HepG2 (cell line): Measurements from ENCODE around the gene WIF1. TPM values are rescaled to one million over a fixed set of nuclear protein-coding genes. Genes with fewer than 3 reads are reported as not detected.

Experiments used
- AGO1 ChIP-seq: fragments of 200-400 bp; formaldehyde crosslinking; IDR thresholded peaks from 2 replicates; pipeline ENCODE4 v1.6.1; 2017; ENCODE audit warnings: mild to moderate bottlenecking, low read depth, low read length, moderate library complexity; ENCODE audit not compliant: poor library complexity, severe bottlenecking
- FOXK1 ChIP-seq: sonication (generic); formaldehyde crosslinking; IDR thresholded peaks from 2 replicates; pipeline ENCODE4 v1.4.0; 2020; ENCODE audit warnings: low read depth, missing genetic modification reagents, borderline replicate concordance
- HMG20B ChIP-seq: conservative IDR thresholded peaks from 2 replicates; pipeline ENCODE4 v1.6.1; 2016; ENCODE audit warnings: missing genetic modification reagents, missing compliant biosample characterization
- IRF2 ChIP-seq: IDR thresholded peaks from 2 replicates; pipeline ENCODE4 v1.6.1; 2018; ENCODE audit warnings: missing genetic modification reagents, missing compliant biosample characterization
- KAT8 ChIP-seq: IDR thresholded peaks from 2 replicates; pipeline ENCODE4 v1.6.1; 2016; ENCODE audit warnings: missing genetic modification reagents, missing compliant biosample characterization
- POLR2G ChIP-seq: fragments of 200-400 bp; formaldehyde crosslinking; IDR thresholded peaks from 2 replicates; pipeline ENCODE4 v1.6.1; 2018; ENCODE audit warnings: mild to moderate bottlenecking, low read depth, low read length, moderate library complexity
- PTBP1 ChIP-seq: fragments of 200-400 bp; formaldehyde crosslinking; IDR thresholded peaks from 2 replicates; pipeline ENCODE4 v1.6.1; 2018; ENCODE audit warnings: low read length, low read depth; ENCODE audit not compliant: poor library complexity, severe bottlenecking
- RNF2 ChIP-seq: fragments of 450-650 bp; conservative IDR thresholded peaks from 2 replicates; pipeline ENCODE4 v1.6.1; 2016; ENCODE audit warnings: low read depth
- SRF ChIP-seq: IDR thresholded peaks from 2 replicates; pipeline ENCODE4 v1.6.1; 2011; ENCODE audit warnings: mild to moderate bottlenecking, low read depth, low read length, moderate library complexity
- ZBED4 ChIP-seq: sonication (generic); formaldehyde crosslinking; IDR thresholded peaks from 2 replicates; pipeline ENCODE4 v1.4.0; 2020; ENCODE audit warnings: missing genetic modification reagents, borderline replicate concordance
- ZNF496 ChIP-seq: sonication (generic); formaldehyde crosslinking; IDR thresholded peaks from 2 replicates; pipeline ENCODE4 v1.8.1; 2023; ENCODE audit warnings: mild to moderate bottlenecking, moderate library complexity, missing genetic modification reagents; ENCODE audit not compliant: insufficient replicate concordance
- ZNF556 ChIP-seq: sonication (generic); formaldehyde crosslinking; IDR thresholded peaks from 2 replicates; pipeline ENCODE4 v1.4.0; 2020; ENCODE audit warnings: mild to moderate bottlenecking, missing genetic modification reagents, borderline replicate concordance
- ZNF563 ChIP-seq: sonication (generic); formaldehyde crosslinking; IDR thresholded peaks from 2 replicates; pipeline ENCODE4 v1.8.0; 2022; ENCODE audit warnings: mild to moderate bottlenecking, moderate library complexity, missing genetic modification reagents
- polyA plus RNA-seq, 8 experiments: library from polyadenylated mRNA; depleted of rRNA in 3 of 8; stranded (reverse) in 7 of 8; unstranded in 1 of 8; fragments of >200 nt; fragmentation: Illumina TruSeq in 4 of 8; extraction: Trizol in 4 of 8; gene quantifications; 2 replicates each; pipeline versions ENCODE4 v1.2.1 to v1.2.3, GENCODE V29; 2011 to 2016; ENCODE audit warnings: low read depth in 4 of 8, missing spikeins in 1 of 8, mixed read lengths in 1 of 8; ENCODE audit not compliant: insufficient read depth in 1 of 8
- total RNA-seq, 5 experiments: library from RNA; depleted of rRNA; stranded (reverse); fragments of >200 nt; fragmentation: Illumina TruSeq; extraction: Trizol; gene quantifications; 2 replicates each; pipeline ENCODE4 v1.2.3, GENCODE V29; 2016; ENCODE audit warnings: low read depth in 1 of 5
- TF ChIP-seq, protein P1 (sequence below): sonication (generic); formaldehyde crosslinking; IDR thresholded peaks from 2 replicates; pipeline ENCODE4 v1.4.0; 2020; ENCODE audit warnings: mild to moderate bottlenecking, missing genetic modification reagents
- TF ChIP-seq, protein P2 (sequence below): sonication (generic); formaldehyde crosslinking; IDR thresholded peaks from 2 replicates; pipeline ENCODE4 v1.8.0; 2022; ENCODE audit warnings: mild to moderate bottlenecking, missing genetic modification reagents; ENCODE audit not compliant: insufficient replicate concordance
- TF ChIP-seq, protein P3 (sequence below): sonication (generic); formaldehyde crosslinking; IDR thresholded peaks from 2 replicates; pipeline ENCODE4 v1.5.0; 2020; ENCODE audit warnings: missing genetic modification reagents
- TF ChIP-seq, protein P4 (sequence below): sonication (generic); formaldehyde crosslinking; IDR thresholded peaks from 2 replicates; pipeline ENCODE4 v1.5.1; 2020; ENCODE audit warnings: missing genetic modification reagents, mild to moderate bottlenecking, borderline replicate concordance

Gene WIF1
- total and polyA plus RNA-seq, 2 of the 13 experiments (the other 11 are each of a cell fraction or from before 2014, with no cell fraction given), result not detected

DNA sequence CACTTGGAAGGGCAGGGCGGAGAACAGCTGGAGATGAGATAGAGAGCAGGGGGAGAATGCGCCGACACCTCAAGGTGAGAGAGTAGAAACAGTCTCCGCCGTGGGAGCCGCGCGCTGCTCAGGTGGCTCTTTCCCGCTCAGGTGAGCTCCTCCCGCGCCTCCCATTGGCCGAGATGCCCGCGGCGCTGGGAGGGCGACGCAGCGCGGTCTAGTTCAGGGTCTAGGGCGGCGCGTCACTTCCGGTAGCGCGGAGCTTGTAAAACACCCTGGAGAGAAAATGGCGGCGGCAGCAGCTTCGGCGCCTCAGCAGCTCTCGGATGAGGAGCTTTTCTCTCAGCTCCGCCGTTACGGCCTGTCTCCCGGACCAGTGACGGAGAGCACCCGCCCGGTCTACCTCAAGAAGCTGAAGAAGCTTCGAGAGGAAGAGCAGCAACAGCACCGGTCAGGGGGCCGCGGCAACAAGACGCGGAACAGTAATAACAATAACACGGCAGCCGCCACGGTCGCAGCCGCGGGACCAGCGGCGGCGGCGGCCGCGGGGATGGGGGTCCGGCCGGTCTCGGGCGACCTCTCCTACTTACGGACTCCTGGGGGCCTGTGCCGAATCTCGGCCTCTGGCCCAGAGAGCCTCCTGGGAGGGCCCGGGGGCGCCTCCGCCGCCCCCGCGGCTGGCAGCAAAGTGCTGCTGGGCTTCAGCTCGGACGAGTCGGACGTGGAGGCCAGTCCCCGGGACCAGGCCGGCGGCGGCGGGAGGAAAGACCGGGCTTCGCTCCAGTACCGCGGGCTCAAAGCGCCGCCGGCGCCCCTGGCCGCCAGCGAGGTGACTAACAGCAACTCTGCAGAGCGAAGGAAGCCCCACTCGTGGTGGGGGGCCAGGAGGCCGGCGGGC lies 48.5 kb upstream of the WIF1 start, which contains the start of gene LEMD3 (continued):
- no peak for TF ChIP-seq ZBED4 (CRISPR knock-in tag)
- TF ChIP-seq, protein P1, sequence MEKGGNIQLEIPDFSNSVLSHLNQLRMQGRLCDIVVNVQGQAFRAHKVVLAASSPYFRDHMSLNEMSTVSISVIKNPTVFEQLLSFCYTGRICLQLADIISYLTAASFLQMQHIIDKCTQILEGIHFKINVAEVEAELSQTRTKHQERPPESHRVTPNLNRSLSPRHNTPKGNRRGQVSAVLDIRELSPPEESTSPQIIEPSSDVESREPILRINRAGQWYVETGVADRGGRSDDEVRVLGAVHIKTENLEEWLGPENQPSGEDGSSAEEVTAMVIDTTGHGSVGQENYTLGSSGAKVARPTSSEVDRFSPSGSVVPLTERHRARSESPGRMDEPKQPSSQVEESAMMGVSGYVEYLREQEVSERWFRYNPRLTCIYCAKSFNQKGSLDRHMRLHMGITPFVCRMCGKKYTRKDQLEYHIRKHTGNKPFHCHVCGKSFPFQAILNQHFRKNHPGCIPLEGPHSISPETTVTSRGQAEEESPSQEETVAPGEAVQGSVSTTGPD (CRISPR knock-in tag), result peak; percentile 82
- TF ChIP-seq FOXK1 (CRISPR knock-in tag), result peak; percentile 76; the same call in 1 of the 2 replicates
- TF ChIP-seq AGO1, result no peak
- TF ChIP-seq, protein P2, sequence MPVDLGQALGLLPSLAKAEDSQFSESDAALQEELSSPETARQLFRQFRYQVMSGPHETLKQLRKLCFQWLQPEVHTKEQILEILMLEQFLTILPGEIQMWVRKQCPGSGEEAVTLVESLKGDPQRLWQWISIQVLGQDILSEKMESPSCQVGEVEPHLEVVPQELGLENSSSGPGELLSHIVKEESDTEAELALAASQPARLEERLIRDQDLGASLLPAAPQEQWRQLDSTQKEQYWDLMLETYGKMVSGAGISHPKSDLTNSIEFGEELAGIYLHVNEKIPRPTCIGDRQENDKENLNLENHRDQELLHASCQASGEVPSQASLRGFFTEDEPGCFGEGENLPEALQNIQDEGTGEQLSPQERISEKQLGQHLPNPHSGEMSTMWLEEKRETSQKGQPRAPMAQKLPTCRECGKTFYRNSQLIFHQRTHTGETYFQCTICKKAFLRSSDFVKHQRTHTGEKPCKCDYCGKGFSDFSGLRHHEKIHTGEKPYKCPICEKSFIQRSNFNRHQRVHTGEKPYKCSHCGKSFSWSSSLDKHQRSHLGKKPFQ (CRISPR knock-in tag), result peak; percentile 97
- peak; percentile 65; the same call in 1 of the 2 replicates for TF ChIP-seq ZNF556
- TF ChIP-seq, protein P3, sequence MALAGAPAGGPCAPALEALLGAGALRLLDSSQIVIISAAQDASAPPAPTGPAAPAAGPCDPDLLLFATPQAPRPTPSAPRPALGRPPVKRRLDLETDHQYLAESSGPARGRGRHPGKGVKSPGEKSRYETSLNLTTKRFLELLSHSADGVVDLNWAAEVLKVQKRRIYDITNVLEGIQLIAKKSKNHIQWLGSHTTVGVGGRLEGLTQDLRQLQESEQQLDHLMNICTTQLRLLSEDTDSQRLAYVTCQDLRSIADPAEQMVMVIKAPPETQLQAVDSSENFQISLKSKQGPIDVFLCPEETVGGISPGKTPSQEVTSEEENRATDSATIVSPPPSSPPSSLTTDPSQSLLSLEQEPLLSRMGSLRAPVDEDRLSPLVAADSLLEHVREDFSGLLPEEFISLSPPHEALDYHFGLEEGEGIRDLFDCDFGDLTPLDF, result peak; percentile 98
- peak; percentile 100 for TF ChIP-seq RNF2
- TF ChIP-seq ZNF563, result peak; percentile 100
- TF ChIP-seq POLR2G, result peak; percentile 94
- peak; percentile 20 for TF ChIP-seq ZNF496
- TF ChIP-seq, protein P4, sequence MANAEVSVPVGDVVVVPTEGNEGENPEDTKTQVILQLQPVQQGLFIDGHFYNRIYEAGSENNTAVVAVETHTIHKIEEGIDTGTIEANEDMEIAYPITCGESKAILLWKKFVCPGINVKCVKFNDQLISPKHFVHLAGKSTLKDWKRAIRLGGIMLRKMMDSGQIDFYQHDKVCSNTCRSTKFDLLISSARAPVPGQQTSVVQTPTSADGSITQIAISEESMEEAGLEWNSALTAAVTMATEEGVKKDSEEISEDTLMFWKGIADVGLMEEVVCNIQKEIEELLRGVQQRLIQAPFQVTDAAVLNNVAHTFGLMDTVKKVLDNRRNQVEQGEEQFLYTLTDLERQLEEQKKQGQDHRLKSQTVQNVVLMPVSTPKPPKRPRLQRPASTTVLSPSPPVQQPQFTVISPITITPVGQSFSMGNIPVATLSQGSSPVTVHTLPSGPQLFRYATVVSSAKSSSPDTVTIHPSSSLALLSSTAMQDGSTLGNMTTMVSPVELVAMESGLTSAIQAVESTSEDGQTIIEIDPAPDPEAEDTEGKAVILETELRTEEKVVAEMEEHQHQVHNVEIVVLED (CRISPR knock-in tag), result peak; percentile 95
- TF ChIP-seq HMG20B (CRISPR knock-in tag), result peak; percentile 89
- TF ChIP-seq KAT8, result peak; percentile 95
- TF ChIP-seq SRF, result no peak
- no peak for TF ChIP-seq PTBP1
- peak; percentile 91; the same call in 1 of the 2 replicates for TF ChIP-seq IRF2 (CRISPR knock-in tag)
